Lung (tissue), 12 donors: Measurements from ENCODE around the gene VSTM2B. TPM values are rescaled to one million over a fixed set of nuclear protein-coding genes. Genes with fewer than 3 reads are reported as not detected.

Experiments used
- ATAC-seq: fragments of 200-7000 bp; cut with Tn5 transposase; one replicate; pipeline ENCODE4 v1.9.1; 2020; ENCODE audit warnings: moderate number of reproducible peaks; ENCODE audit not compliant: insufficient read depth, low FRiP score
- DNase-seq, 3 donors: peaks; one replicate each; pipeline ENCODE4 v3.0.0-alpha.2; 2013 to 2017
- H3K27ac ChIP-seq, 2 donors: one replicate each; pipeline ENCODE4 v1.5.1; 2013; ENCODE audit warnings: mild to moderate bottlenecking in 2 of 2, moderate library complexity in 2 of 2, control low read depth in 1 of 2, inconsistent platforms in 1 of 2, low read depth in 1 of 2, low read length in 1 of 2
- H3K27me3 ChIP-seq, 3 donors: one replicate each; pipeline ENCODE4 v1.5.1; 2013; ENCODE audit warnings: low read length in 2 of 3; ENCODE audit not compliant: control insufficient read depth in 3 of 3, insufficient read depth in 3 of 3
- H3K36me3 ChIP-seq, 4 donors: one replicate each; pipeline ENCODE4 v1.5.1; 2013; ENCODE audit warnings: low read length in 4 of 4, mild to moderate bottlenecking in 1 of 4, moderate library complexity in 1 of 4; ENCODE audit not compliant: control insufficient read depth in 4 of 4, insufficient read depth in 4 of 4
- H3K4me1 ChIP-seq, 5 donors: one replicate each; pipeline ENCODE4 v1.5.1; 2013; ENCODE audit warnings: low read length in 5 of 5, mild to moderate bottlenecking in 2 of 5, moderate library complexity in 1 of 5; ENCODE audit not compliant: control insufficient read depth in 5 of 5, insufficient read depth in 5 of 5
- H3K4me3 ChIP-seq: one replicate; pipeline ENCODE4 v1.5.1; 2013; ENCODE audit warnings: mild to moderate bottlenecking, control low read depth, moderate library complexity
- H3K9ac ChIP-seq, 2 donors: one replicate each; pipeline ENCODE4 v1.5.1; 2013; ENCODE audit warnings: low read length in 2 of 2, control low read depth in 1 of 2; ENCODE audit not compliant: insufficient read depth in 1 of 2
- H3K9me3 ChIP-seq, 4 donors: one replicate each; pipeline ENCODE4 v1.5.1; 2013; ENCODE audit warnings: low read length in 3 of 4, mild to moderate bottlenecking in 1 of 4, moderate library complexity in 1 of 4; ENCODE audit not compliant: control insufficient read depth in 4 of 4, insufficient read depth in 3 of 4
- WGBS, 2 donors: extraction: QIAGEN DNeasy Blood & Tissue Kit; methylation state at CpG; one replicate each; pipeline ENCODE4 v1.1.7; 2013; 5-methylcytosine and 5-hydroxymethylcytosine counted together
- polyA plus RNA-seq, 2 donors: library from polyadenylated mRNA; stranded (reverse); fragments of 200-250 nt; gene quantifications; one replicate each; pipeline ENCODE4 v1.2.1, GENCODE V29; 2013
- total RNA-seq, 2 donors: library from RNA; depleted of rRNA in 1 of 2; stranded (reverse); fragments of >200 nt in 1 of 2; gene quantifications; one replicate each; pipeline ENCODE4 v1.2.1, GENCODE V29; 2014 to 2021
- TF ChIP-seq, protein P1 (sequence below): IDR thresholded peaks from 2 replicates; pipeline ENCODE4 v1.5.1; 2012; ENCODE audit warnings: mild to moderate bottlenecking; ENCODE audit errors: control extremely low read depth, extremely low read depth
- donor health status: control.
- donor health status: control.
- donor health status: Bipolar disorder and iron deficiency.
- donor health status: healthy.
- donor health status: DM: yes; HTN: yes; CAD: no.

Gene VSTM2B
- total and polyA plus RNA-seq, 4 donors: not detected

DNA sequence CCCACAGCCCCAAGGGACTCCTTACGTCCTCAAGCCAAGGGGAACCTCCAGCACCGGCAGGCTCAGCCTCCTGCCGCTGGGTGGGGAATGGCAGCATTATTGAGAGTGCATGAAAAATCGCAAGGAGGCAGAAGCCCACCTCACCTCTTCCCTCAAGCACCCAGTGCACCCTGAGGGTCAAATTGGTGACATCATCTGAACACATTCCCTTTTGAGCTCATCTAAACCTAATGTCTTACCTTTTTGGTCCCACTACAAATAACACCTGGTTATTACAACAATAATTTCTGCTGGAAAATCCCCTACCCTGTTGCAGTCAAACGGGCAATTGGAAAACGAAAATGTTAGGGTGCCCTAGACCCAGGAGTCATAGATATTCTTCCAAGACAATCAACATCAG lies 68.1 kb downstream of the VSTM2B start:
- TF ChIP-seq, protein P1, sequence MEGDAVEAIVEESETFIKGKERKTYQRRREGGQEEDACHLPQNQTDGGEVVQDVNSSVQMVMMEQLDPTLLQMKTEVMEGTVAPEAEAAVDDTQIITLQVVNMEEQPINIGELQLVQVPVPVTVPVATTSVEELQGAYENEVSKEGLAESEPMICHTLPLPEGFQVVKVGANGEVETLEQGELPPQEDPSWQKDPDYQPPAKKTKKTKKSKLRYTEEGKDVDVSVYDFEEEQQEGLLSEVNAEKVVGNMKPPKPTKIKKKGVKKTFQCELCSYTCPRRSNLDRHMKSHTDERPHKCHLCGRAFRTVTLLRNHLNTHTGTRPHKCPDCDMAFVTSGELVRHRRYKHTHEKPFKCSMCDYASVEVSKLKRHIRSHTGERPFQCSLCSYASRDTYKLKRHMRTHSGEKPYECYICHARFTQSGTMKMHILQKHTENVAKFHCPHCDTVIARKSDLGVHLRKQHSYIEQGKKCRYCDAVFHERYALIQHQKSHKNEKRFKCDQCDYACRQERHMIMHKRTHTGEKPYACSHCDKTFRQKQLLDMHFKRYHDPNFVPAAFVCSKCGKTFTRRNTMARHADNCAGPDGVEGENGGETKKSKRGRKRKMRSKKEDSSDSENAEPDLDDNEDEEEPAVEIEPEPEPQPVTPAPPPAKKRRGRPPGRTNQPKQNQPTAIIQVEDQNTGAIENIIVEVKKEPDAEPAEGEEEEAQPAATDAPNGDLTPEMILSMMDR: no peak
- peaks cover 0 to 25% (median 8%) of the 10 kb centered on the region in 3 donors for H3K27me3 ChIP-seq

DNA sequence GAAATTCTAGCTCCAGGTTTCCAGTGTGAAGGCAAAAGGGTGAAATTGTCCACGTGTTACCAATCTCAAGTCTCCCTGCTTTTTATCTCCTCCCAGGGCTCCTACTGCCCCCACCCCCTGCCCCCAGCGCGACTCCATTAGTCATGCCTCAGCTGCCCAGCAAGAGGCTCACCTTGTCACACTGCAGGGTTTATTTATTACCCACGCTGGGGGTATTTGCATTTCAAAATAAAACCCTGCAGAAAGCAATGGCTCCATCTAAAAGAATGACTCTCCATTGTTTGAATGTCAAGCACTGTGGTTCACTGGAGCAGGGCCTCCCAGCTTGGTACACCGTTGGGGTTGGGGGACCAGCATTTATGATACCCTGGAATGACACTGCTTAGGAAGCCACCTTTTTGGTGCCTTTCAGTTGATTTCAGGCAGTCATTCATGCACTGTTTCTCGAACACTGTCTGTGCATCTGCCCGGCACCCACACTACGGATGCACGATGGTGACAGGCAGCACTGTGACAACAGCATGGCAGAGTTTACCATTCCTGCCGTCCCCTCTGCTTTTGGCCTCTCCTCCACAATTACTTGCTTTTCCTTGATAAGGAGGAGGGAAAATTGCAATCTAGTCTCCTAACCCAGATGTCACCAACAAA lies 70.4 kb downstream of the VSTM2B start:
- Histone ChIP-seq H3K36me3 (no peaks in the 10 kb centered on the region), H3K27ac (no peak overlapping the region), H3K27me3 (peaks cover 0 to 22% (median 8%) of the 10 kb centered on the region in 3 donors), H3K4me1 (no peaks in the 10 kb centered on the region), H3K9me3 (no peaks in the 10 kb centered on the region), H3K9ac (no peak overlapping the region), H3K4me3 (no peak overlapping the region)
- no peak for DNase-seq
- ATAC-seq: no peak
- TF ChIP-seq, protein P1: no peak
- 34 to 39% methylated on average over 10 of the region's 10 CpGs for WGBS, 2 donors

More for the DNA sequence above, 68.1 kb downstream of the VSTM2B start:
- H3K4me1 ChIP-seq: no peaks in the 10 kb centered on the region
- ATAC-seq (no peak), DNase-seq (no peak)
- no peaks in the 10 kb centered on the region for H3K36me3 ChIP-seq
- peaks cover 0 to 4% (median 0%) of the 10 kb centered on the region in 4 donors for H3K9me3 ChIP-seq
- H3K27ac ChIP-seq: no peak overlapping the region
- H3K4me3 ChIP-seq: no peak overlapping the region
- H3K9ac ChIP-seq: no peak overlapping the region
- WGBS, 2 donors: 76 to 83% methylated on average over 6 of the region's 6 CpGs

DNA sequence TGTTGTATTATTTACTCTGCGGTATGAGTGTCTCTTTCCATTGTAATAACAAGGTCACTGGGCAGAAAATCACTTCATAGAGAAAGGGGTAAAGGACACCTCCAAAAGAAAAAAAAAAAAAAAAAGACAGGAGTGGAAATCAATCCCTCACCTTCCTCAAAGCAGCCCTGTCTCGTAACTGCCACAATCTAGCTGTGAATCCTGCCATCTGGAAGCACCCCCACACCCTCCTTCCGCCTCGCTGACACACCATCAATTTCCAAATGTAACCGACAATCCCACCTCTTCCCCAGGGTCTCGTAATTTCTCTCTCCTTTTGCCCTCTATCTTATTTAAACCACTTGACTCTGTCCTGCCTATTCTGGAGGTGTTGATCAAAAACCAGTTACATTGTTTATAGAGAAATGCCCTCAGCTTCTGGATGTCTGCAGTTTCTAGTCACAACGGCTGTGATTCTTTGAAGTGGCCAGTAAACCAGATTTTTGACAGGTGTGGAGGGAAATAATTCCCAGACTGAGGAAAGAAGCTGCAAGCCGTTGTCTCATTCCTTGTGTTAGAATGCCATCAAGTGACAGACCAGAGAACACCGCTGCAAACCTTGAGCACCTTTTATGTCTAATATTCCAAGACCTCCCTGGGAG lies 71.2 kb downstream of the VSTM2B start:
- H3K27me3 ChIP-seq: peaks cover 0 to 20% (median 8%) of the 10 kb centered on the region in 3 donors
- DNase-seq (no peak), ATAC-seq (no peak)

More for the DNA sequence above, 71.2 kb downstream of the VSTM2B start:
- no peaks in the 10 kb centered on the region for H3K36me3 ChIP-seq
- H3K4me3 ChIP-seq: no peak overlapping the region
- 24 to 27% methylated on average over 9 of the region's 9 CpGs for WGBS, 2 donors
- H3K9ac ChIP-seq: no peak overlapping the region
- TF ChIP-seq, protein P1: no peak
- no peak overlapping the region for H3K27ac ChIP-seq
- no peaks in the 10 kb centered on the region for H3K4me1 ChIP-seq
- no peaks in the 10 kb centered on the region for H3K9me3 ChIP-seq
